ENCODE measurements around the gene TCF25. TPM values are rescaled to one million over a fixed set of nuclear protein-coding genes. Genes with fewer than 3 reads are reported as not detected.

The TCF25 gene
- total RNA-seq, 1 experiment from 2014 or later, result 155 TPM

GRCh38 chr16:89945654-89946053 lies 72.3 kb downstream of the TCF25 start (continued):
- TF ChIP-seq ZSCAN18 (CRISPR knock-in tag; IDR thresholded peaks at IDR 0.05), result no peak
- TF ChIP-seq ZNF138 (CRISPR knock-in tag; conservative IDR thresholded peaks at IDR 0.05), result no peak
- no peak for TF ChIP-seq JAZF1 (CRISPR knock-in tag; IDR thresholded peaks at IDR 0.05)
- no peak for TF ChIP-seq CTCF (IDR thresholded peaks at IDR 0.05)
- no peak for TF ChIP-seq TCF7 (CRISPR knock-in tag; IDR thresholded peaks at IDR 0.05; ENCODE audit: low read depth)
- TF ChIP-seq ZNF396 (CRISPR knock-in tag; IDR thresholded peaks at IDR 0.05; ENCODE audit: borderline replicate concordance), result no peak
- TF ChIP-seq HMGA2 (CRISPR knock-in tag; IDR thresholded peaks at IDR 0.05), result no peak
- no peak for TF ChIP-seq ZBTB21 (CRISPR knock-in tag; IDR thresholded peaks at IDR 0.05; ENCODE audit: borderline replicate concordance)
- no peak for TF ChIP-seq GTF2I (CRISPR knock-in tag; conservative IDR thresholded peaks at IDR 0.05)
- TF ChIP-seq PREB (CRISPR knock-in tag; IDR thresholded peaks at IDR 0.05; ENCODE audit: borderline replicate concordance), result no peak
- TF ChIP-seq ZNF219 (CRISPR knock-in tag; IDR thresholded peaks at IDR 0.05; ENCODE audit: borderline replicate concordance), result no peak

- Mint-ChIP-seq H3K36me3 (no peaks in the 10 kb centered on the region), H3K9me3 (no peaks in the 10 kb centered on the region), H3K4me1 (peaks cover 6% of the 10 kb centered on the region; the same call in 1 of the 2 replicates), H3K27ac (no peak overlapping the region), H3K4me3 (peak overlapping the region; percentile 20; the same call in 1 of the 2 replicates), H3K27me3 (ENCODE audit: low read depth) (peaks cover 49% of the 10 kb centered on the region)
- ATAC-seq (no peak), DNase-seq (ENCODE audit: low spot score) (no peak)
- POLR2A ChIA-PET, result interaction anchor here (0.7 kb wide), 1 partner anchor 24 kb away, joined by 3 read pairs; no protein-coding TSS in a partner anchor
- TF ChIP-seq FOXJ3 (CRISPR knock-in tag; IDR thresholded peaks at IDR 0.05; ENCODE audit: borderline replicate concordance) (no peak), ZNF219 (CRISPR knock-in tag; IDR thresholded peaks at IDR 0.05; ENCODE audit: borderline replicate concordance) (no peak), KAT7 (CRISPR knock-in tag; IDR thresholded peaks at IDR 0.05; ENCODE audit: borderline replicate concordance) (no peak), CDX4 (CRISPR knock-in tag; IDR thresholded peaks at IDR 0.05; ENCODE audit: borderline replicate concordance) (no peak), TCF7 (CRISPR knock-in tag; IDR thresholded peaks at IDR 0.05; ENCODE audit: low read depth) (no peak), ELF4 (CRISPR knock-in tag; IDR thresholded peaks at IDR 0.05; ENCODE audit: low read depth) (no peak), ZNF423 (CRISPR knock-in tag; IDR thresholded peaks at IDR 0.05) (no peak), ZMAT4 (CRISPR knock-in tag; IDR thresholded peaks at IDR 0.05) (no peak), GTF2I (CRISPR knock-in tag; conservative IDR thresholded peaks at IDR 0.05) (no peak)
- CTCF ChIA-PET, result interaction anchor here (0.7 kb wide), 1 partner anchor 73 kb away, joined by 3 read pairs; the partner anchor contains the start of gene DBNDD1
Observed at GRCh38 chr16:89946515-89946914, 73.1 kb downstream of the TCF25 start.

- CTCF ChIA-PET, result interaction anchor here (0.7 to 4.4 kb wide), 6 partner anchors 27 to 71 kb away, joined by 3 to 17 read pairs (median 4); partner anchors contain the start of genes DBNDD1 and MC1R
- no peak overlapping the region; the same call in 1 of the 2 replicates for H3K27ac Mint-ChIP-seq
- ATAC-seq (no peak), DNase-seq (ENCODE audit: low spot score) (no peak)
- H3K4me1 Mint-ChIP-seq, result peaks cover 6% of the 10 kb centered on the region; the same call in 1 of the 2 replicates
- peak overlapping the region; percentile 75 for H3K4me3 Mint-ChIP-seq
- H3K9me3 Mint-ChIP-seq, result no peaks in the 10 kb centered on the region
- POLR2A ChIA-PET, result no interaction called here
- H3K27me3 Mint-ChIP-seq (ENCODE audit: low read depth), result peaks cover 47% of the 10 kb centered on the region
- H3K36me3 Mint-ChIP-seq, result no peaks in the 10 kb centered on the region
- TF ChIP-seq NFYB (CRISPR knock-in tag; conservative IDR thresholded peaks at IDR 0.05; ENCODE audit: low read depth), result no peak
- no peak for TF ChIP-seq CTCF (IDR thresholded peaks at IDR 0.05)
- no peak for TF ChIP-seq ATF6 (CRISPR knock-in tag; IDR thresholded peaks at IDR 0.05)
- no peak for TF ChIP-seq CREM (CRISPR knock-in tag; IDR thresholded peaks at IDR 0.05)
- TF ChIP-seq ELF4 (CRISPR knock-in tag; IDR thresholded peaks at IDR 0.05; ENCODE audit: low read depth), result no peak
- no peak for TF ChIP-seq MYBL2 (CRISPR knock-in tag; IDR thresholded peaks at IDR 0.05)
- no peak for TF ChIP-seq RELA (CRISPR knock-in tag; IDR thresholded peaks at IDR 0.05; ENCODE audit: borderline replicate concordance)
- TF ChIP-seq TCF7 (CRISPR knock-in tag; IDR thresholded peaks at IDR 0.05; ENCODE audit: low read depth), result no peak
Observed at GRCh38 chr16:89949121-89949742, 75.8 kb downstream of the TCF25 start.
